GM21423 (cell line): ENCODE measurements around the gene EDIL3.
"Not testable (repeated sequence)": the region's sequence is repeated elsewhere in the genome, so short reads cannot be mapped to it uniquely, and the experiment has no call there.

Experiments used
- ATAC-seq: cut with Tn5 transposase; IDR thresholded peaks from one replicate; pipeline ENCODE4 v1.9.1; 2021; ENCODE audit warnings: mild to moderate bottlenecking, moderate library complexity; ENCODE audit not compliant: unreplicated experiment

The EDIL3 gene

GRCh38 chr5:84378961-84379360 is 5.7 kb downstream of the EDIL3 start:
- ATAC-seq, result no peak

GRCh38 chr5:84378420-84378819 is 6.3 kb downstream of the EDIL3 start:
- no peak for ATAC-seq

- no peak for ATAC-seq
Observed at GRCh38 chr5:84376346-84376745, 8.3 kb downstream of the EDIL3 start.

- ATAC-seq, result no peak
Observed at GRCh38 chr5:84374568-84374967, 10.1 kb downstream of the EDIL3 start.

GRCh38 chr5:84373506-84373905 is 11.2 kb downstream of the EDIL3 start:
- no peak for ATAC-seq

GRCh38 chr5:84372066-84372695 is 12.5 kb downstream of the EDIL3 start:
- ATAC-seq, result no peak

GRCh38 chr5:84370176-84370575 is 14.5 kb downstream of the EDIL3 start:
- ATAC-seq, result no peak

- ATAC-seq, result no peak
Observed at GRCh38 chr5:84364043-84364442, 20.6 kb downstream of the EDIL3 start.

GRCh38 chr5:84362061-84362720 is 22.5 kb downstream of the EDIL3 start:
- no peak for ATAC-seq

- no peak for ATAC-seq
Observed at GRCh38 chr5:84361572-84361971, 23.1 kb downstream of the EDIL3 start.

GRCh38 chr5:84360056-84360455 is 24.6 kb downstream of the EDIL3 start:
- ATAC-seq, result no peak

GRCh38 chr5:84354101-84354500 is 30.6 kb downstream of the EDIL3 start:
- ATAC-seq, result no peak

- no peak for ATAC-seq
Observed at GRCh38 chr5:84344788-84345187, 39.9 kb downstream of the EDIL3 start.

- no peak for ATAC-seq
Observed at GRCh38 chr5:84343171-84343570, 41.5 kb downstream of the EDIL3 start.

- ATAC-seq, result no peak
Observed at GRCh38 chr5:84332106-84332505, 52.6 kb downstream of the EDIL3 start.

GRCh38 chr5:84327591-84327990 is 57.1 kb downstream of the EDIL3 start:
- no peak for ATAC-seq

GRCh38 chr5:84322646-84323045 is 62.0 kb downstream of the EDIL3 start:
- ATAC-seq, result no peak

GRCh38 chr5:84317826-84318225 is 66.9 kb downstream of the EDIL3 start:
- not testable (repeated sequence) for ATAC-seq

GRCh38 chr5:84312280-84312679 is 72.4 kb downstream of the EDIL3 start:
- ATAC-seq, result not testable (repeated sequence)

- ATAC-seq, result not testable (repeated sequence)
Observed at GRCh38 chr5:84309850-84310249, 74.8 kb downstream of the EDIL3 start.

- ATAC-seq, result no peak
Observed at GRCh38 chr5:84306601-84307000, 78.1 kb downstream of the EDIL3 start.

GRCh38 chr5:84304599-84304998 is 80.1 kb downstream of the EDIL3 start:
- no peak for ATAC-seq

- no peak for ATAC-seq
Observed at GRCh38 chr5:84303315-84303714, 81.4 kb downstream of the EDIL3 start.
